ENCODE measurements around the gene VPS52.

VPS52 gene, protein sequence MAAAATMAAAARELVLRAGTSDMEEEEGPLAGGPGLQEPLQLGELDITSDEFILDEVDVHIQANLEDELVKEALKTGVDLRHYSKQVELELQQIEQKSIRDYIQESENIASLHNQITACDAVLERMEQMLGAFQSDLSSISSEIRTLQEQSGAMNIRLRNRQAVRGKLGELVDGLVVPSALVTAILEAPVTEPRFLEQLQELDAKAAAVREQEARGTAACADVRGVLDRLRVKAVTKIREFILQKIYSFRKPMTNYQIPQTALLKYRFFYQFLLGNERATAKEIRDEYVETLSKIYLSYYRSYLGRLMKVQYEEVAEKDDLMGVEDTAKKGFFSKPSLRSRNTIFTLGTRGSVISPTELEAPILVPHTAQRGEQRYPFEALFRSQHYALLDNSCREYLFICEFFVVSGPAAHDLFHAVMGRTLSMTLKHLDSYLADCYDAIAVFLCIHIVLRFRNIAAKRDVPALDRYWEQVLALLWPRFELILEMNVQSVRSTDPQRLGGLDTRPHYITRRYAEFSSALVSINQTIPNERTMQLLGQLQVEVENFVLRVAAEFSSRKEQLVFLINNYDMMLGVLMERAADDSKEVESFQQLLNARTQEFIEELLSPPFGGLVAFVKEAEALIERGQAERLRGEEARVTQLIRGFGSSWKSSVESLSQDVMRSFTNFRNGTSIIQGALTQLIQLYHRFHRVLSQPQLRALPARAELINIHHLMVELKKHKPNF

DNA sequence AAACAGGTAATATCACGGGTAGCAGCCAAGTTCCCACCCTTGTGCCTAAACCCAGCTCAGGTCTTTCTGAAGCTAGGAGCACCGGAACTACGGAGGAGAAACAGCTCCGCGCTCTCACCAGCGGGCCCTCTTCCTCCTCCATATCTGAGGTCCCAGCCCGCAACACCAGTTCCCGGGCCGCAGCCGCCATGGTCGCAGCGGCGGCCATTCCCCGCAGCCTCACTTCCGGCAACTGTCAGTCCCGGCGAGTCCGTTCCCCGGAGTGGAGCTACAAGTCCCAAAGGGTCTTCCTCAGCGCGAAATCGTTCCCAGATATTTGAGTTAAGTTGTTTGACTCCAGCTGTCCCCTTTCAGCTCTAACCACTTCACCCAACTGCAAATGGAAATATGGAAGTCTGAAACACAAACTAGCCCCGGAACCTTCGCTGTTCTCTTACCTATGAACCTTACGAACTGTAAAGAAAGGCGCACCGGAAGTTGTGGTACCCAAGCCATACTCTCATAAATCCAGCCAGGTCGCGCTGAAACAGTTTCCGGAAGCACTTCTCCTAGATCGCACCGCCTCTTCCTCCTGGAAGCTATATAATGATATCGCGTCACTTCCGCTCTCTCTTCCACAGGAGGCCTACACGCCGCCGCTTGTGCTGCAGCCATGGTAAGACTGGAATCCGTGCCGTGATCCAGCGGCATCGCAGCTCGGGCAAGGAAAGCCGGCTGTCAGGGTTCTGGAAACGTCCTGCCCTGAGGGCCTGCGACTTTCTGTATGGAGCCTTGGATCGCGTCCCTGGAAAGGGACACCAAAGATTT, at the start of gene VPS52, which contains the start of gene RPS18:
Gene VPS52 (minus strand): TSS at position 409 of the 807 bp plus-strand sequence. CDS start 201 bp downstream, at position 208.
Gene RPS18 (plus strand): TSS at position 608 of the 807 bp plus-strand sequence. CDS start 45 bp downstream, at position 653.
- DNase-seq (ENCODE audit: low spot score): peak; percentile 77

DNA sequence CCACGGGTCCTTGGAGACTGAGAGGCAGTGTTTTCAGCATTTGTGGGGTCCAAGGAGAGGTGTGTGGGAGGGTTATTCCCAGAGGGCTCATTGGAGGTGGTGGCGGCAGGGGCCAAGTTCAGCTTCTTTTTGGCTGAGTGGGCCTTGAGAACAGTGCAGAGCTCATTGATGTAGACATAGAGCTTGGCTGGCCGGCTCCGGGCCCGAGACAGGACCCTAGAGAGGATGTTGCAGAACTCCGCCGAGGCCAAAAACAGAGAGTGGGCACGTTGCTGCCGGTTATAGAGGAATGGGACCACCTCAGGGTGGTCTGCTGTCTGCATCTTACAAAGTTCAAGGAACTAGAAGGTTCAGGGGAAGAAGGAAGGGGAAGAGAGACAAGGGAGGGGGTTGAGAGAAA, 49.6 kb upstream of the VPS52 start:
- DNase-seq (ENCODE audit: low spot score): no peak

GRCh38 chr6:33320315-33321181, 48.9 kb upstream of the VPS52 start:
- no peak for DNase-seq (ENCODE audit: low spot score)

DNA sequence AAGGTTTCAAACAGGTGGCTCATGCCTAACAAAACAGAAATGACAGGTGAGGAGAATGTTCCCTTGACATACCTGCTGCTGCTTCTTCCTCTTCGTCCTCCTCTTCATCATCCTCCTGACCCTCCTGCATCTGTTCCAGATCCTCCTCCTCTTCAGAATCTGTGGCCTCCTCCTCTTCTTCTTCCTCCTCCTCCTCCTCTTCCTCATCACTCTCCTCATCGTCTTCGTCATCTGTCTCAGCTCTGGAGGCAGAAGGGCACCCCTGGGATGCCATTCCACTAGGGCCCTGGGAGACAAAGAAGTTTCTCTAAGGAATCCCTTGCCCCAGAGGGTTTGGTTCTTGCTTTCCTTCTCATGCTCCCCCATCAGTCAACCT, 48.3 kb upstream of the VPS52 start:
- no peak for DNase-seq (ENCODE audit: low spot score)

- no peak for DNase-seq (ENCODE audit: low spot score)
Measured at GRCh38 chr6:33318426-33319073, 46.9 kb upstream of the VPS52 start.

GRCh38 chr6:33317669-33318425, 46.2 kb upstream of the VPS52 start, which contains the start of gene ZBTB22:
Gene ZBTB22, minus strand, starts transcription at chr6:33317744. Its CDS starts 828 bp downstream, at chr6:33316916.
- peak; percentile 88 for DNase-seq (ENCODE audit: low spot score)

DNA sequence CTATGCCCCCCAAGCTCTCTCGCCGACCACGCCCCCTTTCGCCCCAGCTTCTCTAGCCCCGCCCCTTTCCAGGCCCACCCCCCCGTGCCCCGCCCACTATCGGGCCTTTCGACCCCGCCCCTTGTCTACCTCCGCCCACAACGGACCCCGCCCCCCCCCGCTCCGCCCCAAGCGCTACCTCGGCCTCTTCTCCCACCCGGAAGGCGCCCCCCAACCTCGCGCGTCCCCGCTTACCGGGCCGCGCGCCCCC, 45.7 kb upstream of the VPS52 start:
- DNase-seq (ENCODE audit: low spot score): peak; percentile 55

GRCh38 chr6:33316603-33317418, 45.1 kb upstream of the VPS52 start:
- no peak for DNase-seq (ENCODE audit: low spot score)

GRCh38 chr6:33315793-33316602, 44.3 kb upstream of the VPS52 start:
- no peak for DNase-seq (ENCODE audit: low spot score)

- no peak for DNase-seq (ENCODE audit: low spot score)
Measured at GRCh38 chr6:33314943-33315792, 43.5 kb upstream of the VPS52 start.

- DNase-seq (ENCODE audit: low spot score): peak; percentile 61
Measured at GRCh38 chr6:33314515-33314942, 42.9 kb upstream of the VPS52 start.

- peak; percentile 53 for DNase-seq (ENCODE audit: low spot score)
Measured at GRCh38 chr6:33313709-33314514, 42.2 kb upstream of the VPS52 start, which contains the start of gene TAPBP. Gene TAPBP, minus strand, starts transcription at chr6:33314078. Its CDS starts 37 bp downstream, at chr6:33314041.

DNA sequence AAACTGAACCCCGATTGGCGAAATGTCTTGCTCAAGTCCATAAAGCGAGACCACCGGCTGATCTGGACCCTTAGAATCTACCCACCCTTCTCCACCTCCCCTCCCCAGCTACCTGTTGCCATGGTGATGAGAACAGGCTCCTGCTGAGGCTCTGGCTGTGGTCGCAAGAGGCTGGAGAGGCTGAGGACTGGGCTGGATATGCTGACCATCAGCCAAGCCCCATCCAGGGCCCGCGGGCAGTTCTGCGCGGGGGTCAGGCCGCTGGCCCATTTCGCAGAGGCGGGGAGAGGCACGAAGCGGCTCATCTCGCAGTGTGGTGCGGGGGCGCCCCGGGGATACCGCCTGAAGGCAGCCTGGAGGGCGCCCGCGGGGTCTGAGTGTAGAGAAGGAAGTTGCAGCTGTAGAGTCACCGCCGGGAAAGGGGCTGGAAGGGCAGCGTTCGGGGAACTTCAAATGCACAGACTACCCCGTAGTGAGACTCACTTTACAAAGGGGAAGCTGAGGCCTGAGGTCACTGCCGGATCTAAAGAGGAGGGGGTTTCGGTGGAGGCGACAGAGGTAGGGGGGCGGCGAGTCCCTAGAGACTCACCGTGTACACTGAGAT, 41.5 kb upstream of the VPS52 start:
- DNase-seq (ENCODE audit: low spot score): peak; percentile 30

GRCh38 chr6:33312361-33313104, 40.9 kb upstream of the VPS52 start:
- DNase-seq (ENCODE audit: low spot score): peak; percentile 78

DNA sequence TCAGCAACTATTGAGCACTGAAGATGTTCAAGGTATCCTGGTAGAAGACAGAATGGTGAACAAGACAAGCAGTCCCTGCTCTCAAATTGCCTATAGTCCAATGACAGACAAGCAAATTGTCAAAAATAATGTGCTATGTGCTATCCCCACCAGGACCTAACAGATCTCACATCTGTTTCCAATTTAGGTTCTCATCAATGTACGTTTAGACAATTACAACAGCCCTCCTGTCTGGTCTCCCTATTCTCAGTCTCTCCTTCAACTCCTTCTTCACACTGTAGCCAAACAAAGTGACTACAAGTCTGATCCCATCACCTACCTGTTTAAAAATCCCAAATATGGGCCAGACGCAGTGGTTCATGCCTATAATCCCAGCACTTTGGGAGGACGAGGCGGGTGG, 34.7 kb upstream of the VPS52 start:
- no peak for DNase-seq (ENCODE audit: low spot score)

Data from HuH-7 (cell line).